ENCODE data around the gene CFAP52. TPM values are rescaled to one million over a fixed set of nuclear protein-coding genes. Genes with fewer than 3 reads are reported as not detected.

The CFAP52 gene
- total RNA-seq, 1 donor from 2014 or later = 11.0 TPM

- ATAC-seq (no peak), DNase-seq (no peak)
- Histone ChIP-seq H3K27ac (no peak overlapping the region), H3K36me3 (no peaks in the 10 kb centered on the region), H3K4me1 (no peaks in the 10 kb centered on the region), H3K27me3 (ENCODE audit: low read depth) (no peaks in the 10 kb centered on the region), H3K9me3 (no peaks in the 10 kb centered on the region), H3K4me3 (no peak overlapping the region)
- intact Hi-C loops (cut with DNase I) = no loop called here
- no peak for TF ChIP-seq CTCF (IDR thresholded peaks at IDR 0.05)
Measured at GRCh38 chr17:9668517-9668916, 92.1 kb downstream of the CFAP52 start.

- TF ChIP-seq CTCF (IDR thresholded peaks at IDR 0.05) = no peak
- ATAC-seq = peak; percentile 84 to 86
- Histone ChIP-seq H3K9me3 (no peaks in the 10 kb centered on the region), H3K4me3 (no peak overlapping the region), H3K4me1 (no peaks in the 10 kb centered on the region), H3K36me3 (no peaks in the 10 kb centered on the region), H3K27me3 (ENCODE audit: low read depth) (no peaks in the 10 kb centered on the region), H3K27ac (no peak overlapping the region)
- intact Hi-C loops (cut with DNase I) = no loop called here
- DNase-seq = peak; percentile 52
Measured at GRCh38 chr17:9669551-9670008, 93.1 kb downstream of the CFAP52 start.

- Histone ChIP-seq H3K27ac (no peak overlapping the region), H3K4me3 (no peak overlapping the region), H3K27me3 (ENCODE audit: low read depth) (no peaks in the 10 kb centered on the region), H3K4me1 (no peaks in the 10 kb centered on the region), H3K36me3 (no peaks in the 10 kb centered on the region), H3K9me3 (no peaks in the 10 kb centered on the region)
- TF ChIP-seq CTCF (IDR thresholded peaks at IDR 0.05) = no peak
- ATAC-seq (no peak), DNase-seq (no peak)
- intact Hi-C loops (cut with DNase I) = no loop called here
Measured at GRCh38 chr17:9670596-9670995, 94.2 kb downstream of the CFAP52 start.

- no peak overlapping the region for H3K4me3 ChIP-seq
- no peaks in the 10 kb centered on the region for H3K27me3 ChIP-seq (ENCODE audit: low read depth)
- H3K9me3 ChIP-seq = no peaks in the 10 kb centered on the region
- no peaks in the 10 kb centered on the region for H3K4me1 ChIP-seq
- no peak for TF ChIP-seq CTCF (IDR thresholded peaks at IDR 0.05)
- no peaks in the 10 kb centered on the region for H3K36me3 ChIP-seq
- ATAC-seq (no peak), DNase-seq (no peak)
- intact Hi-C loops (cut with DNase I) = no loop called here
- H3K27ac ChIP-seq = no peak overlapping the region
Measured at GRCh38 chr17:9671559-9671958, 95.1 kb downstream of the CFAP52 start.

- H3K4me3 ChIP-seq = no peak overlapping the region
- H3K36me3 ChIP-seq = no peaks in the 10 kb centered on the region
- no peaks in the 10 kb centered on the region for H3K9me3 ChIP-seq
- DNase-seq (no peak), ATAC-seq (no peak)
- H3K27ac ChIP-seq = no peak overlapping the region
- no peak for TF ChIP-seq CTCF (IDR thresholded peaks at IDR 0.05)
- H3K4me1 ChIP-seq = no peaks in the 10 kb centered on the region
- H3K27me3 ChIP-seq (ENCODE audit: low read depth) = no peaks in the 10 kb centered on the region
- intact Hi-C loops (cut with DNase I) = no loop called here
Measured at GRCh38 chr17:9672266-9672665, 95.8 kb downstream of the CFAP52 start.

GRCh38 chr17:9672691-9673090, 96.2 kb downstream of the CFAP52 start:
- no peaks in the 10 kb centered on the region for H3K9me3 ChIP-seq
- DNase-seq (no peak), ATAC-seq (no peak)
- no peaks in the 10 kb centered on the region for H3K36me3 ChIP-seq
- no peaks in the 10 kb centered on the region for H3K4me1 ChIP-seq
- intact Hi-C loops (cut with DNase I) = no loop called here
- no peak for TF ChIP-seq CTCF (IDR thresholded peaks at IDR 0.05)
- no peak overlapping the region for H3K4me3 ChIP-seq
- no peak overlapping the region for H3K27ac ChIP-seq
- H3K27me3 ChIP-seq (ENCODE audit: low read depth) = no peaks in the 10 kb centered on the region

All from lower lobe of right lung (tissue), 2 donors.